Measurements from ENCODE around the gene GPR84.

Gene GPR84

DNA sequence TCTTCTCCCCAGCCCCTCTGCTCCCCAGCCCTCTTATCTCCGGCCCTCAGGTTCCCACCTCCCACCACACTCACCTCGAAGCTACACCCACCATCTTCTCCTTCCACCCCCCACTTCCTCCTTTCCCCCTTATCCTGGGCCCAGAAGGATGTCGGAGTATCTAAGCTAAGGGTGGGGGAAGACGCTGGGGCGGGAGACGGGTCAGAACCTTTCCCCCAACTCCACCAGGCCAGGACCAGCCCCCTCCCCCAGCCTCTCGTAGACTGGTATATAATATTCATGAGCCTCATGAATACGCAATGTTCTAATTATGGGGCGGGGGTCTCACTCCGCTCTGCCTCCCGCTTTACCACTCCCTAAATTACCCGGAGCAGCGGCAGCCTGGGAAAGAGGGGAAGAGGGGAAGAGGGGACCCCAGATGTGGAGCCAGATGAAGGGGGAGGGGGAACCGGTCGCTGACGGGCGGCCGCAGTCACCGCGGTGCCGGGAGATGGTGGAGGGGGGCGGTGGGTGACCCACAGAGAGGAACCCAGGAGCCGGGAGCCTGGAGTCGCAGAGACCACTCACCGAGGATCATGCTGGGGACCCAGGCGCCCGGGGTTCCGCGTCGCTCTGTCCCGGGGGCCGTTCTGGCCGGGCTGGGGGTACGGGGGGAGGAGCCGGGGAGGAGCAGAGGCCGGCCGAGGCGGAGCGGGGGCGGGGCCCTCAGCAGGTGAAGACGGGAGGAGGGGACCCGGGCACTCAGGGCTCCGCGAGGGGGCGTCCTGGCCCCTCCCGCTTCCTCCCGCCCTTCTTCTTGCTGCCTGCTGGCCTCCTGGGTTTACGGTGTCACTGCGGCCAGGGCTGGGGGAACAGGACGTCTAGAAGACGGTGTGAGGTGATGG lies 26.6 kb upstream of the GPR84 start:
- no peak for DNase-seq

DNA sequence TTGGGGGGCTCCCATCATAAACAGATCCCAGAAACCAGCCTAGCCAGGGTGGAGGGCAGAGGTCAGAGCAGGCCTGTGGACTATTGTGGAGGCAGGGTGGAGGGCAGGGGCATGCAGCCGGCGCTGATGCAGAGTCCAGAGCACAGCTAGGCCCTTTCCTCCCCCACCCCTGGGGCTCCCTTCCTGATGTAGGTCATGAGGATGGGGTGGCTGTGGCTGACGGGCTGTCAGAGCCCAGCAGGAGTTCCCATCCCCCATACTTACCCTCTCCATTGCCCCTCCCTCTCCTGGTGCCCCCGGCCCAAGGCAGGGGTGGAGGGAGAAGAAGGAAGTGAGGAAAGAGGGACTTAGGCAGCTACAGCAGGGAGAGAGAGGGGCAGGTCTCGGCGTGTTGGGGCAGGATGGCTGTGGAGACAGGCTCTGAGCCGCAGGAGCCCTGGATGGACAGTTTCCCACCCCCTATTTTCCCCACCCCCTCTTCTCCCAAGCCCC lies 25.9 kb upstream of the GPR84 start:
- DNase-seq: no peak

DNA sequence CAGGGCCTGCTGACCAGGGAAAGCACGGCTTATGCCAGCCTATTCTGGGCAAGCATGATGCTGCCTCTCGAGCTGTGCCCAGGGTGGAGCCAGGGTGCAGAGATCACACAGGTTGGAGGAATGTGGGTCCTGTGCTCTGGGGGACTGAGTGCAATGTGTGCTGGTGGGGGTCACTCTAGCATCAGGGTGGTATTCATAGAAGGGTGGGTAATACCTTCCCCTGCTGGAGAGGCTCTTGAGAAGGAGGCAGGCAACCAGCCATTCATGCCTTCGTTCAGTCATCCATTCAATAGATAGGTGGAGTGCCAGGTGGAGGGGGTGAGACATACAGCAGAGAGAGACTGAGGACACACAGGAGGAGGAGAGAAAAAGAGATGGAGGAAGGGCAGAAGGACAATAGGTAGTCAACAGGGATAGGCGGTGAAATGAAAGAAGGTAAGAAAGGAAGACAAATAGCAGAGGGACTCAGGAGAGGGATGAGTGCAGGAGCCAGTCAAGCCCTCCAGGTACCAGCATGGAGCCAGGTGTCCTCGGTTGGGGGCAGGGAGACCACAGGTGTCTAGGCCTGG lies 25.4 kb upstream of the GPR84 start:
- no peak for DNase-seq

DNA sequence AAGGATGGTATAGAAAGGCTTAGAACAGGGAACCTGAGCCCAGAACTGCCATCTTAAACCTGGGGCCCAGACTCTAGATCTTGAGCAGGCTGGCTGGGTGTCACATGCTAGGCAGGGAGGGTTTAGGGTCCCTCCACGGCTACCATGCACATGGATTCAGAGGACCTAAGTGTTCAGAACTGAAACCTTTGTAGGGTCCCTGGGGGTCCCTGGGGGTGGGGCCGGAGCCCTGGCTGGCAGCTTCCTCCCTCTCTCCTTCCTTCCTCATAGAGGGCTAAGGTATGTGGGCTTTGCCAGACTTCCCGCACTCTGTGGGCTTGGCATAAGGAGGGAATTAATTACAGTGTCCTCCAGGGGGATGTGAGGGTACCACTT lies 24.8 kb upstream of the GPR84 start:
- no peak for DNase-seq

DNA sequence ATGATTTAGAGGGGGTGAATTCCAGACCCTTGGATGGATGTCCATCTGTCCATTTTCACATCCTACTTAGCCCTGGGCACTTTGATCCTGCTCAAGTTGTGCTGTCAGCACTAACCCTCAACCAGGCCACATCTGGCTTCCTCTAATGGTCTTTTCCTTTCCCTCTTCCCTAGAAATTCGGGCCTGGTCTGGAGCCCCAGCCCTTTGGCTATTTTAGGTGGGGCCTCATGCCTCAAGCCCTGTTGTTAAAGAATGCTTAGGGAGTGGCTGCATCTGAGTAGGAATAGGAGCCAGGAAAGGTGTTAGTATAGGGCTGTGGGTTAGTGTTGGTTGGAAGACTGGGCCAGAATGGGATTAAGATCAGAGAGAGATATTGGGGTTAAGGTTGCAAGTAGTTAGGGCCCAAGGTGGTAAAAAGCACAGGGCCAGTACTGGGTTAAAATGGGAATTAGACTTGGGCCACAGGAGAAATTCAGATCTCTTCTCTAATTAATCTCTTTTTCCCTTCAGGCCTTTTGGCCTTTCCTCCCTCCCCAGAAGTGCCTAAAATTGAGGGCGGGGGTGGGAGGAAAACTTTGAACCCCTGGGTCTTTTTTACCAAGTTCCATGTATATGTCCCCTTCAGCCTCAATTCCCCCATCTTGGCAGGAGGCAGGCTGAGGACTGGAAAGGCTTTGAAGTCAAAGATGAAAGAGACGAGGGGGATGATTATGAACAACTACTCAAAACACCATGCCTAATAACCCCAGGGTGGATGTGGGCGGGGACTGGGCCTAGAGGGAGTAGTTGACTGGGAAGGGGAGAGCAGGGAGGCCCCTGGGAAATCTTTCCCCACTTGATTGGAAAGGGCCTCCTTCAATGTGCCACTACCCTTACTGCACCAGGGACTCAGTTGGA lies 24.2 kb upstream of the GPR84 start:
- no peak for DNase-seq

DNA sequence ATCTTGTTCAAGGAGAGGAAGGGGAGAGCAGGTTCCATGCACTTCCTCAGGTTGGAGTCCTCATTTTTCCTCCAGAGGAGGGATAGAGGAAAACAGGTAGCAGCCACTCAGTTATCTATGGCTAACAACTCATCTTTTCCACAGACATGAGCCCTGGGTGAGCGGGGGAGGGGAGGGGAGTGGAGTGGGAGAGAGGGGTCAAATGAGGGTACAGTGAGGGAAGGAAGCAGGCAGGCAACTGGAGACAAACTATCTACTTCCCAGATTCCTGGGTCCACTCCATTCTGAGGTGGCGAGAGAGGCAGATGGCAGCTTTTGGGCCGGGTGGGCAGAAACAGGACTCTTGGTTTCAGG lies 22.8 kb upstream of the GPR84 start:
- DNase-seq: no peak

DNA sequence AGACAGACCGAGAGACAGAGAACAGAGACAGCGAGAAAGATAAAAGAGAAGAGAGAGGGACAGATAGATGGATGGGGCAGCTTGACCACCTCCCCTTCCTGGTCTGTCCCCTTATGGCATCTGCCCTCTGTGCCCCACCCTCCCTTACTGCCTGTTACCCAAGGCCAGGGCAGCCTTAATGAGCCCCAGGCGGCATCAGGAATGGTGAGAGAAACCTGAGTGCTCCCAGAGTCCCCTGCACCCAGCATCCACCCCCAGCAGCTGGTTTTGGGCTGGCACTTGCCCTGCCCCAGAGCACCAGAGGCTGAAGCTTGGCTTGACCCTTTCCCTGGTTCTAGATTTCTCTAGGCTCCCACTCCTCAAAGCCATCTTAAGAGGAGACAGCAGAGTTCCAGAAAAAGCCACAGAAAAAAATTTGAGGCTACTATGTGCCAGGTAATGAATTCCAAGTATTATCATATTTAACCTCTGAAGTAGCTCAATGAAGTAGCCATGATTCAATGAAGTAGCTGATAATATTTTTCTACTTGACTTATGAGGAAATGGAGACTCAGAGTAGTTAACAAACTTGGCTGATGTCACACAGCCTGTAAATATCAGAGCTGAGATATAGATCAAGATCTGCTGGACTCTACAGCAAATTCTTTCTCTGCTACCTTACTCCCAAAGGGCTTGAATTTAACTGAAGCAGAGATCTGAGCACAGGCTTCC lies 22.3 kb upstream of the GPR84 start:
- no peak for DNase-seq

DNA sequence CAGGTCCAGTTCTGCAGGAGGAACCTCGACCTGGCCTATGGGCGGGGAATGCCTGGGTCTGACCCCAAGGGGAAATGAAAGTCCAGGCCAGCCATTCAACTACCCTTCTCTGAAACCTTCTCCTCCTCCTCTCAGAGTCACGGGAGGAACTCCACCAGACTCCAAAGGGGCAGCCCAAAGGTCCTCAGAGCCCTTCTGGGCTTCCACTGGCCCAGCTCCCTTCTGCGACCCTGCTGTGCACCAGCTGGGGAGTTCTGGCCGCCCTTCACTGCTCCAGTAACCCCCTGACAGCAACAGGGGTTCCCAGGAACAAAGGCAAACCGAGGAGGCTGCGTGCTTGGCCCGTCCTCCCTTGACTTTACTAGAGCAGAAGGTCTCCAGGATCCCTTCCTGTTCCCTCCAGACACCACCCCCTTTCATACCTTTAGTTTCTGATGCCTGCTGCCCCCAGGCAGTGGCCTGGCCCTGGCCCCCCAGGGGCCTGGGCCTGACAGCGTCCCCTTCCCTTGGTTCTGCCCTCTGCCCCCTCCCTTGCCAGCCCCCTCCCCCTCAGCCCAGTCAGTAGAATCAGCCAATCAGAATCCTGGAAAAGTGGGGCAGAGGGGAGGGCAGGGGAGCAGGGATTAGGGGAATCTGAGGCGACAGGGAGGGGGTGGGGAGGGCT lies 21.1 kb upstream of the GPR84 start:
- no peak for DNase-seq

DNA sequence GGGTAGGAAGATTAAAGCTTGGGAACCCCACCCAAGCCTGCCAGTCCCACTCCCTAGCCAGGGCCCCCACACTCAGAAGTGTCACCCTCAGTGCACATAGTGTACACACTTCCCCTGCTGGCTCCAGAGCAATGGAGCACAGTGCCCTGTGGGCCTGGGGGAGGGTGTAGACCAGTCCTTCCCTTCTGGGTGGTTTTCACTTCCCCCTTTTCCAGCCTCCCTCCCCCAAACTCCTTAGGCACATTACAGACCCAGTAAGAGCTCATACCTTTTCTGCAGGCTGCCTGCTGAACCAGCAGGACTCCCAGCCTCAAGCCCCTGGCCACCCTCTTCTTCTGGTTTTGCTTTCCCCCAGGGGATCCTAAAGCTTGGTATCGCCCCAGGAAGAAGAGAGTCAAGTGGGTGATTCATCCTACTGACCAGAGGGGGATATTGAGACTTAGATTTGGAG lies 20.3 kb upstream of the GPR84 start, which contains the start of gene ZNF385A:
Gene ZNF385A, minus strand, starts transcription at position 143 of the 451 bp plus-strand sequence. CDS start 219 bp downstream, outside the sequence.
- DNase-seq: no peak

DNA sequence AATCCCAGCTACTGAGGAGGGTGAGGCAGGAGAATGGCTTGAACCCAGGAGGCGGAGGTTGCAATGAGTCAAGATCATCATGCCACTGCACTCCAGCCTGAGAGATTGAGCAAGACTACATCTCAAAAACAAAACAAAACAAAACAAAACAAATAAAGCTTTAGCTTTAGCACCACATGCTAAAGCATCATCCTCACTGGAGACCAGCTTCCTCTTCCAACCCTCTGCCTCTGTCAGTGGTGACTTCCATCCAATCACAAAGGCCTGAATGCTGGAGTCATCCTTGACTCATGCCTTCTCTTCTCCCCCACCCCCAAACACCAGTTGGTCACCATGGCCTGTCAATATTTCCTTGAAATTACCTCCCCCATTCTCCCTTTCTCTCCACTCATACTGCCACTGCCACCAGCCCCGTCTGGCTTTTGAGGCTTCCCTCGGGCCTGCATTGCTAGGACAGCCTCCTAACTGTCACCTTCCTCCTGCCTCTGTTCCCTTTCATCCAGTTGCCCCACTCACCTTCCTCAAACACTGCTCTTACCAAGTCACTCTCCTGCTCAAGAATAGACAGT lies 18.8 kb upstream of the GPR84 start:
- DNase-seq: no peak

DNA sequence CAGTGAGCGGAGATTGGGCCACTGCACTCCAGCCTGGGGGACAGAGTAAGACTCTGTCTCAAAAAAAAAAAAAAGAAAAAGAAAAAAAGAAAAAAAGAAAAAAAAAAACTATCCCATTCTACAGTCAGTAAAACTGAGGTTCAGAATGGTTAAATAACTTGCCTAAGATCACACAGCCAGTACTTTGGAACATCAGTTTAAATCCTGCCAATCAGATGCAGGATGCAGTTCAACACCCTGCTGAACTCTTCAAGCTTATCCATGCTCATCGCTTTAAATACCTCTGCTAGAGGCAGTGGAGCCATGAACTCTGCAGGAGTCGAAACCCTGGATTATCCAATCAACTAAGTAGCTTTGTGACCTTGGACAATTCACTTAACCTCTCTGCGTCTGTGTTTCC lies 16.9 kb upstream of the GPR84 start:
- no peak for DNase-seq

DNA sequence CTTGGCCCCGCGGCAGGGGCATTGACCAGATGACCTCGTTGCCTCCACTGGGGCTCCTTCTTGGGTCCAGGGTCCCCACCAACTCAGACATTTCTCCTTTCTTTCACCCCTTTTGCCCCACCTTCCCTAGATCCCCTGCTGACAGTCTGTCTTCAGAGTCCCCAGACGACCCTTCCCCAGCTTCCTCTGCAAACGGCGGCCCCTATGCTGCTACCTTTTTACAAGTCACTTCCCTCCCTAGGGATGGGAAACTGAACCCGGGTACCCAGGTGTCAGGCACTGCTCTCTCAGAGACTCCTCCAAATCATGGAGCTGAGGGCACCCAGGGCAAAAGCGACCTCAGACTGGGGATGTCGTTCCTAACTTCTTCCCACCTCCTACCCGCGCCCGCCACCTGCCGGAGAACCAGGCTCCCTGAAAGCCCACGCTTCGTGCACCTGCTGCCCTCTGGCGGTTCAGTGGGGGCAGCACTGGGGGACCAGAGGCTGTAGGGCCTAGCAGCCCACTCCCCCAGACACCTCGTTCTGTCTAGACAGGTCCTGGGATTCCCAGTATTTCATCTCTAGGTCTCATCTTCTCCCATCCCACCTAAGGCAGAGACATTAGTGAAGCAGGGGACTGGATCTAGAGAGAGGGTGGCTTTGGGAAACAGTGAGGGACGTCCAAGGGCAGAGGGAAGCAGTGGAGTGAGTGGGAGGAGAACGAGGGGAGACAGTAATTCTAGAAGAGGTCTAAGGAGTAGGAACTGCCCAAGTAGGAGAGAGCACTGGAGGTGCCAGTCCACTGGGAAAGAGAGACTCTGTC lies 15.3 kb upstream of the GPR84 start:
- peak; percentile 88 to 89 for DNase-seq

DNA sequence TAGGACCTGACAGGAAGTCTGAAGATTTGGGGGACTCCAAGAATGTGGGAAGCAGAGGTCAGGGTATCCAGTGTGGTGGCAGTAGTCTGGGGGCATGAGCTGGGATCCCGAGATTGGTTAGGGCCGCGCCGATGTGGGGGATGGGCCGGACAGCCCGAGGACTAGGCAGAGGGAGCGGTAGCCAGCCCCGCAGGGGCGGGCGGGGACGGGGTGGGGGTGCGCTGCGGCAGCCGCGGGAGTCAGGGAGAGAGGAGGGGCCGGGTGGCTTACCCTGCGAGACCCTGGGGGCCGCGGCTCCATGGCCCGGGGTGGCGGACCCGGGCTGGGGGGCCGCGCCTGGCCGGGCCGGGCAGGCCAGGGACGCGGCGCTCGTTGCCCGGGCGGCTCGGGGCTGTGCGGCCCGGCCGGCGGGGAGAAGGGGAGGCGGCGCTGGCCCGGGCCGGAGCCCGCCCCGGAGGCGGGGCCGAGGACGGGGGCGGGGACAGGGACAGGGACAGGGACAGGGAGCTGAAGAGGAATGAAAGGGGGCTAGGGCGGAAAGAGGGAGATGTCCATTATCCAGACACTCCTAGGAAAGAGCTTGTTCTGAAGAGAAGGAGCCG lies 14.6 kb upstream of the GPR84 start:
- peak; percentile 20 to 42 for DNase-seq

DNA sequence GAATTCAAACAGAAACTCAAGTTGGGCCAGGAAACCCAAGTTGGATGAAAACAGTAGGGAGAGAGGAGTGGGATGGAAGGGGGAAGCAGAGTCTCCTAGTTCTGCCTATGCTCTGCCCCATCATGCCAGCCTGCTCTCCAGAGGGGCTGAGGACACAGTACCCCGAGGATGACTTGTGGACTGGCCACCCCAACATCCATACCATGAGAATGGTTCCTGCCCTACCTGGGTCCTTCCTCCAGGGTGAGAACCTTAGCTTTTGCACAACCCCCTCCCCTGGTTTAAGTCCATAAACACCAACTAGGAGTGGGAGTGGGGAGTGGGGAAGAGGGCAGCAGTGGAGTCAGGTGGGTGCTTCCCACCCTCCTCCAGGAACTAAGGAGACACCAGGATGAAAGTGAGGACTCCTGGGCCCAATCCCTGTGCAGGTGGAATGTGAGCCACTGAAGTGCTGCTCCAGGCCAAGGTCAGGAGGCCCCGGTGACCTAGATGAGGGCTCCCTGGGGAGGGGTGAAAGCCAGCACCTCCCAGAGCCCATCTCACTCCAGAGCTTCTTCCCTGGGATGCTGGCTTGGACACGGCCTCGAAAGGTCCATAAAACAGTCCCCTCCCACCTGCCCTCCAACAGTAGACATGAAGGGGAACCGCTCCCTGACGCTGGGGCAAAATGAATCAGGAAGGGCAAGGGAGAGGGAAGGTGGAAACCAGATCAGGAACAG lies 13.7 kb upstream of the GPR84 start:
- no peak for DNase-seq

DNA sequence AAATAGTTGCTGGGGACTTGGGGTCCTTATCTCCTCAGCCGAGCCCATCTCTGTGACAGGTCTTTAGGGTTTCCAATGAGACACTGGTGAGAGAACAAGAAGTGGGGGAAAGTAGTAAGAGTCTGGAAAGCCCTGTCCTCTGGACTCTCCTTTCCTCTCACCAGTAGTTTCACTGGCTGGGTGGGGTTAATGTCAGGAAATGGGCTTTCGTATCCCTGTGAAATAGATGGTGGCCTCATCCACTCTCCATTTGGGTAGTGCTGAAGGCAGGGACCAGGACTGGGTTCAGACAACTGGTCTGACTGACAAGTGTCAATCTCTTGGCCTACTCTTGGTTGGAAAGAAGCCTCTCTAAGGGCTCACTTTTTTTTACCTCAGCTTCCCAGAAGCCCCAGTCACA lies 12.7 kb upstream of the GPR84 start:
- DNase-seq: no peak

DNA sequence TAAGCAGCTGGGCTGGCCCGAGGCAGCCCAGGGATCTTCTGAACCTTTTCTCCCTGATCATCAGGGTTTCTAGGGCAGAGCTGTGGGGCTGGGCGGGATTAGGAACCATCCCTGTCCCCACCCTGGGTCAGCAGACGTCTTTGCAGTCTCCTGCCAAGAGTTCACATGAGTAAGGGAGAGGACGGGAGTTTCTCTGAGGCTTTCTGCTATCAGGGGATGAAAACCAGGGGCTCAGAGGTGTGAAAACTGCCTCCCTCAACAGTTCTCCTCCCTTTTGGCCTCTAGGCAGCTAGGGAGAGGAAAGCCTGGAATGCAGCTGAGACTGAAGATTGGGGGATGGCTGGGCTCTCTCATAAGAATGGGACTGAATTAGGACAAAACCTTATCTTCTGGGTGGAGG lies 12.3 kb upstream of the GPR84 start:
- no peak for DNase-seq

DNA sequence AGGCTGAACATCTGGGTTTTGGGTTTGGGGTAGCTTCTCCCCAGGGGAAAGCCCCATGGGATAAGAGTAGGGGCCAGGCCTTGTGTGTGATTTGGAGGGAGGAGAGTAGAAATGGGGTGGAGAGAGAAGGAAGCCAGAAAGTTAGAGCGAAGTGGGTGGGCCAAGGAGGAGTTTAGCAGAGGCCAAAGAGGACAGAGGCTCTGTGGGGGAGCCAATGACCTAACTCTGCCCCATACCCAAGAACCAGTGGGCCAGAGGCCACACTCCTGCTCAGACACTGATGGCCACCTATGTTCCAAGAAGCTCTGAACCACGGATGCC lies 10.9 kb upstream of the GPR84 start:
- DNase-seq: no peak

DNA sequence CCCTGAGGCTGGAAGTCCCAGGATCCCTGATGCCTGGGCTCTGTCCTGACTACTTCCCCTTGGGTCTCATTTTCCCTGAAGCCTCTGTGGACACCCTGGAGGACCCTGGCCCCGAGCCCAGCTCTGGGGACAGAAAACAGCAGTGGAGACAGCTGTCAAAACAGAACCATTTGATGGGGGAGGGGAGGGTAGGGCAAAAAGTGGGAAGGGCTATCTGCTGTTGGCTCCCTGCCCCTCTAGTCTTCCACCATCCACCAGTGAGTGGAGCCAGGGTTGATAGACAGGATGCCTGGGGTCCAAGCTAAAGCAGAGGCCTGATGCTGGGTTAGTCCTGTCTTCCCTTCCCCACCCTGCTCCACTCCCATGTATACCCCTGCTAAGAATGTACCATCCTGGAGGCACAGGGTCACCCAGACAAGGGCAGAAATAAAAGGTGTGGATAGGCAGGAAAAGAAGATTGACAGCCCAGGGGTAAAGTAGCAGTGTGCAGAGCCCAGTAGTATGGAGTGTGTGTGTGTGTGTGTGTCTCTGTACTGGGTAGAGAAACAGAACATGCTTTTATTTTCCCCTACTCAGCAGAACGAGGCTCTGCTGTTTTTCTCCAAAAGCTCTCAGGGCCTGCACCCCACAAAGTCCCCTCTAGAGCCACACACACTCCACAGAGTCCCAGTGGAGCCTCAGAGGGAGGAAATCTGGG lies 10.4 kb upstream of the GPR84 start:
- peak; percentile 88 to 91 for DNase-seq
